Stimulated activated naive CD8-positive, alpha-beta T cell treated with anti-CD3 and anti-CD28 coated beads, Interleukin-15, amount 100 ng/mL, for 72 hours (primary cell): ENCODE measurements around the gene SCD5.
A peak's percentile ranks its signal among the peaks of the same experiment; 100 is the strongest.

Experiments used
- ATAC-seq: fragments of 150-1000 bp; cut with Tn5 transposase; 2 replicates; pipeline ENCODE4 v1.10.0; 2021; ENCODE audit warnings: mild to moderate bottlenecking, moderate library complexity
- DNase-seq, 2 donors: peaks; one replicate each; pipeline ENCODE4 v3.0.0; 2021 to 2022
- H3K27ac Mint-ChIP-seq, 2 donors: one replicate each; pipeline ENCODE4 v1.8.0; 2022; ENCODE audit warnings: mild to moderate bottlenecking in 2 of 2, mixed read lengths in 2 of 2, moderate library complexity in 2 of 2
- H3K27me3 Mint-ChIP-seq: one replicate; pipeline ENCODE4 v1.8.0; 2022; ENCODE audit warnings: mixed read lengths
- H3K4me1 Mint-ChIP-seq: one replicate; pipeline ENCODE4 v1.8.0; 2022; ENCODE audit warnings: mild to moderate bottlenecking, mixed read lengths
- H3K4me3 Mint-ChIP-seq, 2 donors: one replicate each; pipeline ENCODE4 v1.8.0; 2022; ENCODE audit warnings: mild to moderate bottlenecking in 2 of 2, mixed read lengths in 2 of 2, moderate library complexity in 1 of 2
- H3K9me3 Mint-ChIP-seq, 2 donors: one replicate each; pipeline ENCODE4 v1.8.0; 2022; ENCODE audit warnings: mixed read lengths in 2 of 2

Gene SCD5

DNA sequence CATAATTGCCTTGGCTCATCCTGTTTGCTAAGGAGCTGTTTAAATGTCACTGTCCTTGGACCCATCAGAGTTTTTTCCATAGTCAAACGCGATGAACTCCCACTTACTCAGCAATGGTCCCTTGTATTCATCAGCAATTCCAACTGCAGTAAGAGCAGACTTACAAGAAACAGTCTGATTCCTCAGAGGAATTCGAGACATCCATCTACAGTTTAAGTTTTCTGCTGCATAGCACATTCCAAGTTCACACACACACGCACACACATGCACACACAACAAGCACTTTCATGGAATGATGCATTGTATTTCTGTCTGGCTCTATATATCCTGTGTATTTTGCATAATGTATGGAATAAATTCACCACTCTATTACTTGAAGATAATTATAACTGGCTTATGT, 204.1 kb downstream of the SCD5 start:
- DNase-seq (no peak), ATAC-seq (no peak)
- H3K4me3 Mint-ChIP-seq, result no peak overlapping the region
- no peaks in the 10 kb centered on the region for H3K9me3 Mint-ChIP-seq
- H3K4me1 Mint-ChIP-seq, result no peaks in the 10 kb centered on the region
- H3K27me3 Mint-ChIP-seq, result peaks cover 17% of the 10 kb centered on the region
- no peak overlapping the region for H3K27ac Mint-ChIP-seq

- H3K4me3 Mint-ChIP-seq, result no peak overlapping the region
- H3K27me3 Mint-ChIP-seq, result peaks cover 17% of the 10 kb centered on the region
- ATAC-seq, result no peak
These were observed 205.2 kb downstream of the SCD5 start for GRCh38 chr4:82593411-82593810.

DNA sequence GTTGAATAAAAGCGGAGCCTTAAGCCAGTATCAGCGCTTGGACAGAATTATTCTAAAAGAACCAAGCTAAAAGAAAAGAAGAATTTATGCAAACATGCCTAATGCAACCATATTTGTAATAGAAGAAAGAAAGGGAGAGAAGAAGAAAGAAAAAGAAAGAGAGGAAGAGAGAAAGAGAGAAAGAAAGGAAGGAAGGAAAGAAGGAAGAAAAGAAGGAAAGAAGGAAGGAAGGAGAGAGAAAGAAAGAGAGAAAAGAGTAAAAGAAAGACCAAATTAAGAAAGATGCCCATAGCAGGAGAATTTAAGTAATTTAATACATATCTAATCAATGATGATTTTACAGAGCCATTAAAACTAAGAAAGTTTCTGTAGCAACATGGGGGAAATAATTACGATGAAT, 206.0 kb downstream of the SCD5 start:
- DNase-seq (no peak), ATAC-seq (no peak)
- Mint-ChIP-seq H3K27ac (no peak overlapping the region), H3K27me3 (peaks cover 17% of the 10 kb centered on the region), H3K4me1 (no peaks in the 10 kb centered on the region), H3K4me3 (no peak overlapping the region), H3K9me3 (no peaks in the 10 kb centered on the region)

More at GRCh38 chr4:82593411-82593810, 205.2 kb downstream of the SCD5 start:
- DNase-seq, result no peak
- Mint-ChIP-seq H3K9me3 (no peaks in the 10 kb centered on the region), H3K27ac (no peak overlapping the region), H3K4me1 (no peaks in the 10 kb centered on the region)

DNA sequence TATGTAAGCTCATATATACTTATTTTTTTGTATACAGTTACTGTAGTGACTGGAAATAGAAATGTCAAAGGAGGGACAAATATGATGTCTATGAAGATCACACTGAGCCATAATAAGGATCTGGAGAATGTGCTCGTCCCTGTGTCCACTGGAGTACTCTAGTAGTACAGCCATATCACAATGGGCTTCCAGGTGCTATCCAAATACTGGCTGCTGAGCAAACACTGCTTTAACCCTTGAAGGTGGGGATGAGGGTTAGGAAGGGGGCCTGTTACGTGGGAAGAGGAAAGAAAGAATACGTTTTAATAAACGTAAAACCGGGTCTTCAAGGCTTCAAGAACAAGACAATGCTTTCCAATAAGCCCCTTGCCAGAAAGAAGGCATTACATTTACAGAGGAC, 207.0 kb downstream of the SCD5 start:
- ATAC-seq (no peak), DNase-seq (no peak)
- H3K4me1 Mint-ChIP-seq, result no peaks in the 10 kb centered on the region
- H3K27ac Mint-ChIP-seq, result no peak overlapping the region
- H3K27me3 Mint-ChIP-seq, result peaks cover 17% of the 10 kb centered on the region
- no peaks in the 10 kb centered on the region for H3K9me3 Mint-ChIP-seq
- no peak overlapping the region for H3K4me3 Mint-ChIP-seq

DNA sequence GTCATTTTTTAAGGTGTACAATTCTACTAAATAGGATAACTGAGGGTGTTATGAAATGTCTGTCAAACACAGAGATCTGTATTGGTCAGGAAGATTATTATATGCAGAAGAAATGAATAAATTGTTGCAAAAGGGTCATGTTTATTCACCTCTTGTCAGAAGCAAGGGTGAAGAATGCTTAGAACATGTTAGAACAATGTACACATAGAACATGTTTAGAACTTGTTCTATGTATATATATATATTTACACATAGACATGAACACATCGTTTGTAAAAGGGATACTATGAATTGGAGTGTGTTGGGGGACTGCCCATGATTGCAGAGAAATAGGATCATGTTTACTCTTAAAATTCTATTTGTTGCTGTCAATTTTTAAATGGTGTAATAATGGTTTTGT, 208.8 kb downstream of the SCD5 start:
- H3K9me3 Mint-ChIP-seq, result no peaks in the 10 kb centered on the region
- DNase-seq (no peak), ATAC-seq (no peak)
- H3K4me1 Mint-ChIP-seq, result no peaks in the 10 kb centered on the region
- H3K27me3 Mint-ChIP-seq, result peaks cover 17% of the 10 kb centered on the region
- no peak overlapping the region for H3K4me3 Mint-ChIP-seq
- no peak overlapping the region for H3K27ac Mint-ChIP-seq

GRCh38 chr4:82588771-82589270, 209.8 kb downstream of the SCD5 start:
- Mint-ChIP-seq H3K4me1 (no peaks in the 10 kb centered on the region), H3K27ac (no peak overlapping the region), H3K27me3 (peaks cover 12% of the 10 kb centered on the region), H3K4me3 (no peak overlapping the region), H3K9me3 (no peaks in the 10 kb centered on the region)
- ATAC-seq (no peak), DNase-seq (no peak)

DNA sequence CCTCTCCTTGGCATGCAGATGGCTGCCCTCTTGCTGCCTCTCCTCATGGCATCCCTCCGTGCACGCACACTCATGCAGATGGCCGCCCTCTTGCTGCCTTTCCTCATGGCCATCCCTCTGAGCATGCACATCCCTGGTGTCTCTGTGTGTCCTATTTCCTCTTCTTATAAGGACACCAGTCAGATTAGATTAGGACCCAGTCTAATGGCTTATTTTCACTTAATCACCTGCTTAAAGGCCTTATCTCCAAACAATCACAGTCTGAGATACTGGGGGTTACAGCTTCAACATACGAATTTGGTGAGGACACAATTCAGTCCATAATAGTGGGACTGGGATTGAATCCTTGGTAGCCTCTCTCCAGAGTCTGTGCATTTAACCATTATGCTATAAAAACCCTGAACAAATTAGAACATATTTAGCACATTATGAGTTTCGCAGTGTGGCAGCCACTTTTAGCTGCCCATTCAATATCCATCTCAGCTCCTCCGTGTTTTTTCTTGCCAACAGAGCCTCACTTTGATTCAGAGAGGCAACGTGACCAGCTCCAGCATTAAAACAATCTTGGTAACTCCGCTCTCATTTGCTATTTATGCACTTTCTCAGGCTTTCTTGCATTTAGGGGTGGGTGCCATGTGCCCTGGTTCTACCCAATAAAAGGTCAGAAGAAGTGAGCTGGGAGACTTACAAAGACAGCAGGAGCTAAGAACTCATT, 210.6 kb downstream of the SCD5 start:
- DNase-seq, result no peak
- ATAC-seq, result no peak
- no peaks in the 10 kb centered on the region for H3K4me1 Mint-ChIP-seq
- peaks cover 12% of the 10 kb centered on the region for H3K27me3 Mint-ChIP-seq
- H3K27ac Mint-ChIP-seq, result peak overlapping the region in 1 of 2 donors; percentile 71
- no peak overlapping the region for H3K4me3 Mint-ChIP-seq
- H3K9me3 Mint-ChIP-seq, result no peaks in the 10 kb centered on the region

DNA sequence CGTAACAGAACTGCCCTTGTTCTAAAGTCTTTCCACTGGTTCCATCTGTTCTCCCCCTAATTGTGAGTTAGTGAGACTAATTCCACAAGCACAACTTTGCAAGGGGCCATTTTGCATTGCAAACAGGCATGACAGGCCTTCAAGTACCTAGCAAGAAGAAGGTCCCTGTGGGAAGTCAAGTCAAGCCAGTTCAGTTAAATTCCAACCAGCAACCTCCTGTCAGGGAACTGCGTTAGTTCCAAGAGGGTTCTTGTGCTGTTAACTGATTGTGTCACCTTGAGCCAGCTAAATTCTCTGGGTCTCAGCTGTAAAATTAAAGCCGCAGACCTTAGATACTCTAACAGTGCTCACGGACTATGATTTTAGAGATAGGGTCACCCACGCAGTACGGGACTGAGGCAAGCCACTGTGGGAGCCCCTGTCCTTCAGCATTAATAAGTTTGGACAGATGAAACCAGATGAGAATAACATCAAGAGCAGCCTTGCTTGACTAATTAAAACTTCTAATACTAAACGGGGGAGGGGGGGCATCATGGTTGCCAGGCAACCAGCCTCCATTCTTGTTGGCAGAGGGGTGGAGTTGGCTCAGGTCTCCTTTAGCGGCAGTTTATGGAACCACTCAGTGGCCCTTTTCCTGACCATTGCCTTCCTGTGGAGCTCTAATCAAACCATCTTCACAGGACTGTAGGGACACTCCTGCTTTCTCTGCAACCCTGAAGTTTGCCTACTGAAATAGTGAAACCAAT, 212.7 kb downstream of the SCD5 start:
- no peak overlapping the region for H3K27ac Mint-ChIP-seq
- H3K4me3 Mint-ChIP-seq, result no peak overlapping the region
- peaks cover under 1% of the 10 kb centered on the region for H3K27me3 Mint-ChIP-seq
- DNase-seq, result no peak
- H3K9me3 Mint-ChIP-seq, result no peaks in the 10 kb centered on the region
- H3K4me1 Mint-ChIP-seq, result no peaks in the 10 kb centered on the region
- no peak for ATAC-seq

DNA sequence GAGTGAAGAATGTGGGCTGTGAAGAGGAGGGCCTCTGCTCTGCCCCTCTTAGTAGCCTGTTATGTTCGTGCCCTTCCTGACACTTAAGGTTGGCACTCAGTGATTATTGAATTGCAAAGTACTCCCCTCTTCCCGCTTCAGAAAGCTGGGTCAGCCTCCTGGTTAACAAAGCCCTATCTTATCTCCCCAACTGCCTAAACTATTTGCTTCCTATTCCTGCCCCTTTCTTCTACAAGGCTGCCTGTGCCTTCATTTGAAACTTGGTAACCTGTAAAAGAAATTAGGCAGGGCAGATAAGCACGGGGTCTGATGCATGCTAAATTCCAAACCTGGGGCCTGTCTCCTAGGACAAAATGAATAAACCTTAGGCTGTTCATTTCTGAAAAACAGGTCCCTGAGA, 213.7 kb downstream of the SCD5 start:
- H3K27me3 Mint-ChIP-seq, result no peaks in the 10 kb centered on the region

DNA sequence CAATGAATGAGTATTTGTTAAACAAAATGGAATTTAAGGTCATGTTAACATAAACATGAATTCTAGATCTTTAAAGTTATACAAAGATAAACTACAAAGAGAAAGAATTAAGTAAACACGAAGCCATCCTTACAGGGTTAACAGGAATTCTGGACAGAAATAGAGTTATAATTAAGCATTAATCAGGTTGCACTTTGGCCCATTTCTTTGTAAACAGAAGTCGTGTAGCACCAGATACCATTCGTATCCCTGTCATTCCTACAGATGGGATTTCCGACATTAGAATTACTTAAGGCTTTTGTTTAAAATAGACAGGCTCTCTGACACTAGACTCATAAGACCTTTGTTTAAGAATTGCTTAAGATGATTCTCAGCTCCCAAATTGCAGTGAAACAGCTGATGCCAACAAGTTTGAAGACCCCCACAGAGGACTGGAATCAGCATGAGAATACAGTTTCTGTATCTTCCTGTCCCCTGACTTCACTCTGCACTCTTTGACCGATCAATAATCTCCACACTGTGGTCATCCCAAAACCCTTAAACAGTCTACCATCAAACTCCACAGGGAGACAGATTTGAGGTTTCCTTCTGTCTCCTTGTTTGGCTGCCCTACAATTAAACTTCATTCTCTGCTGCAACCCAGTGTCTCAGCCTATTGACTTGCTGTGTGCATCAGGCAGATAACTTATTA, 214.6 kb downstream of the SCD5 start:
- no peaks in the 10 kb centered on the region for H3K27me3 Mint-ChIP-seq

More for the DNA sequence above, 213.7 kb downstream of the SCD5 start:
- ATAC-seq (no peak), DNase-seq (no peak)
- Mint-ChIP-seq H3K4me1 (no peaks in the 10 kb centered on the region), H3K9me3 (no peaks in the 10 kb centered on the region), H3K27ac (no peak overlapping the region), H3K4me3 (no peak overlapping the region)

GRCh38 chr4:82579932-82580331, 218.7 kb downstream of the SCD5 start:
- Mint-ChIP-seq H3K4me3 (no peak overlapping the region), H3K27ac (no peak overlapping the region), H3K4me1 (no peaks in the 10 kb centered on the region), H3K9me3 (no peaks in the 10 kb centered on the region), H3K27me3 (no peaks in the 10 kb centered on the region)
- DNase-seq, result no peak
- no peak for ATAC-seq

More for the DNA sequence above, 214.6 kb downstream of the SCD5 start:
- H3K4me3 Mint-ChIP-seq, result no peak overlapping the region
- H3K4me1 Mint-ChIP-seq, result no peaks in the 10 kb centered on the region
- no peak for ATAC-seq
- no peaks in the 10 kb centered on the region for H3K9me3 Mint-ChIP-seq
- DNase-seq, result no peak
- H3K27ac Mint-ChIP-seq, result no peak overlapping the region
